ENCODE data around the gene GRIN3B. TPM values are rescaled to one million over a fixed set of nuclear protein-coding genes. Genes with fewer than 3 reads are reported as not detected.
A peak's percentile ranks its signal among the peaks of the same experiment; 100 is the strongest.

Gene GRIN3B
- polyA plus RNA-seq = under 1 TPM; 0.01 to 0.04 TPM

- H3K27me3 ChIP-seq (ENCODE audit: control insufficient read depth in 1 of 2, insufficient read depth in 2 of 2, low read length in 2 of 2) = peaks cover 0 to 24% of the 10 kb centered on the region in 2 donors
- 1% methylated on average over 29 to 43 of the region's 43 CpGs for WGBS, 2 donors
Measured at GRCh38 chr19:1000095-1000494, at the start of gene GRIN3B. Gene GRIN3B, plus strand, starts transcription at chr19:1000419. Its CDS starts 19 bp downstream, at chr19:1000438.

GRCh38 chr19:952049-952679, 48.1 kb upstream of the GRIN3B start:
- peaks cover 0 to 8% of the 10 kb centered on the region in 2 donors for H3K4me1 ChIP-seq (ENCODE audit: control insufficient read depth in 2 of 2, insufficient read depth in 2 of 2, low read length in 1 of 2)
- H3K4me3 ChIP-seq (ENCODE audit: low read depth in 1 of 2, low read length in 2 of 2) = no peak overlapping the region
- WGBS, 2 donors = 73 to 83% methylated on average over 14 of the region's 14 CpGs
- no peaks in the 10 kb centered on the region for H3K9me3 ChIP-seq (ENCODE audit: control insufficient read depth in 2 of 2, insufficient read depth in 1 of 2, low read depth in 1 of 2, low read length in 1 of 2)
- H3K36me3 ChIP-seq (ENCODE audit: control insufficient read depth in 2 of 2, insufficient read depth in 2 of 2, low read length in 1 of 2) = no peaks in the 10 kb centered on the region
- H3K27me3 ChIP-seq (ENCODE audit: control insufficient read depth in 1 of 2, insufficient read depth in 2 of 2, low read length in 2 of 2) = no peaks in the 10 kb centered on the region
- H3K27ac ChIP-seq (ENCODE audit: low read depth in 2 of 2, low read length in 1 of 2) = no peak overlapping the region

More at GRCh38 chr19:1000095-1000494, at the start of gene GRIN3B:
- Histone ChIP-seq H3K27ac (ENCODE audit: low read depth in 2 of 2, low read length in 1 of 2) (no peak within 1 kb of the TSS), H3K4me3 (ENCODE audit: low read depth in 1 of 2, low read length in 2 of 2) (peak within 1 kb of the TSS in 1 of 2 donors; percentile 4), H3K4me1 (ENCODE audit: control insufficient read depth in 2 of 2, insufficient read depth in 2 of 2, low read length in 1 of 2) (peaks cover 0 to 8% of the 10 kb centered on the region in 2 donors), H3K9me3 (ENCODE audit: control insufficient read depth in 2 of 2, insufficient read depth in 1 of 2, low read depth in 1 of 2, low read length in 1 of 2) (peaks cover 0 to 4% of the 10 kb centered on the region in 2 donors), H3K36me3 (ENCODE audit: control insufficient read depth in 2 of 2, insufficient read depth in 2 of 2, low read length in 1 of 2) (no peaks in the 10 kb centered on the region)

GRCh38 chr19:952680-953444, 47.4 kb upstream of the GRIN3B start:
- H3K27me3 ChIP-seq (ENCODE audit: control insufficient read depth in 1 of 2, insufficient read depth in 2 of 2, low read length in 2 of 2) = no peaks in the 10 kb centered on the region
- no peaks in the 10 kb centered on the region for H3K36me3 ChIP-seq (ENCODE audit: control insufficient read depth in 2 of 2, insufficient read depth in 2 of 2, low read length in 1 of 2)
- no peak overlapping the region for H3K4me3 ChIP-seq (ENCODE audit: low read depth in 1 of 2, low read length in 2 of 2)
- H3K27ac ChIP-seq (ENCODE audit: low read depth in 2 of 2, low read length in 1 of 2) = no peak overlapping the region
- H3K9me3 ChIP-seq (ENCODE audit: control insufficient read depth in 2 of 2, insufficient read depth in 1 of 2, low read depth in 1 of 2, low read length in 1 of 2) = no peaks in the 10 kb centered on the region
- H3K4me1 ChIP-seq (ENCODE audit: control insufficient read depth in 2 of 2, insufficient read depth in 2 of 2, low read length in 1 of 2) = peaks cover 0 to 8% of the 10 kb centered on the region in 2 donors
- 26 to 32% methylated on average over 20 to 21 of the region's 21 CpGs for WGBS, 2 donors

- no peaks in the 10 kb centered on the region for H3K36me3 ChIP-seq (ENCODE audit: control insufficient read depth in 2 of 2, insufficient read depth in 2 of 2, low read length in 1 of 2)
- peaks cover 0 to 8% of the 10 kb centered on the region in 2 donors for H3K4me1 ChIP-seq (ENCODE audit: control insufficient read depth in 2 of 2, insufficient read depth in 2 of 2, low read length in 1 of 2)
- WGBS, 2 donors = 51 to 54% methylated on average over 33 of the region's 33 CpGs
- H3K4me3 ChIP-seq (ENCODE audit: low read depth in 1 of 2, low read length in 2 of 2) = no peak overlapping the region
- no peaks in the 10 kb centered on the region for H3K9me3 ChIP-seq (ENCODE audit: control insufficient read depth in 2 of 2, insufficient read depth in 1 of 2, low read depth in 1 of 2, low read length in 1 of 2)
- no peak overlapping the region for H3K27ac ChIP-seq (ENCODE audit: low read depth in 2 of 2, low read length in 1 of 2)
- H3K27me3 ChIP-seq (ENCODE audit: control insufficient read depth in 1 of 2, insufficient read depth in 2 of 2, low read length in 2 of 2) = no peaks in the 10 kb centered on the region
Measured at GRCh38 chr19:953445-954271, 46.6 kb upstream of the GRIN3B start.

- Histone ChIP-seq H3K9me3 (ENCODE audit: control insufficient read depth in 2 of 2, insufficient read depth in 1 of 2, low read depth in 1 of 2, low read length in 1 of 2) (no peaks in the 10 kb centered on the region), H3K36me3 (ENCODE audit: control insufficient read depth in 2 of 2, insufficient read depth in 2 of 2, low read length in 1 of 2) (no peaks in the 10 kb centered on the region), H3K27me3 (ENCODE audit: control insufficient read depth in 1 of 2, insufficient read depth in 2 of 2, low read length in 2 of 2) (no peaks in the 10 kb centered on the region), H3K4me1 (ENCODE audit: control insufficient read depth in 2 of 2, insufficient read depth in 2 of 2, low read length in 1 of 2) (peaks cover 0 to 8% of the 10 kb centered on the region in 2 donors), H3K4me3 (ENCODE audit: low read depth in 1 of 2, low read length in 2 of 2) (no peak overlapping the region), H3K27ac (ENCODE audit: low read depth in 2 of 2, low read length in 1 of 2) (no peak overlapping the region)
- WGBS, 2 donors = 81 to 85% methylated on average over 14 of the region's 14 CpGs
Measured at GRCh38 chr19:954272-954671, 45.9 kb upstream of the GRIN3B start.

GRCh38 chr19:954672-955494, 45.3 kb upstream of the GRIN3B start:
- 88 to 90% methylated on average over 41 to 43 of the region's 43 CpGs for WGBS, 2 donors
- no peak overlapping the region for H3K27ac ChIP-seq (ENCODE audit: low read depth in 2 of 2, low read length in 1 of 2)
- no peak overlapping the region for H3K4me3 ChIP-seq (ENCODE audit: low read depth in 1 of 2, low read length in 2 of 2)
- H3K4me1 ChIP-seq (ENCODE audit: control insufficient read depth in 2 of 2, insufficient read depth in 2 of 2, low read length in 1 of 2) = peaks cover 0 to 8% of the 10 kb centered on the region in 2 donors
- H3K9me3 ChIP-seq (ENCODE audit: control insufficient read depth in 2 of 2, insufficient read depth in 1 of 2, low read depth in 1 of 2, low read length in 1 of 2) = no peaks in the 10 kb centered on the region
- peaks cover 0 to 4% of the 10 kb centered on the region in 2 donors for H3K36me3 ChIP-seq (ENCODE audit: control insufficient read depth in 2 of 2, insufficient read depth in 2 of 2, low read length in 1 of 2)
- no peaks in the 10 kb centered on the region for H3K27me3 ChIP-seq (ENCODE audit: control insufficient read depth in 1 of 2, insufficient read depth in 2 of 2, low read length in 2 of 2)

GRCh38 chr19:955803-956765, 44.1 kb upstream of the GRIN3B start:
- Histone ChIP-seq H3K27me3 (ENCODE audit: control insufficient read depth in 1 of 2, insufficient read depth in 2 of 2, low read length in 2 of 2) (no peaks in the 10 kb centered on the region), H3K4me1 (ENCODE audit: control insufficient read depth in 2 of 2, insufficient read depth in 2 of 2, low read length in 1 of 2) (peaks cover 0 to 8% of the 10 kb centered on the region in 2 donors), H3K36me3 (ENCODE audit: control insufficient read depth in 2 of 2, insufficient read depth in 2 of 2, low read length in 1 of 2) (peaks cover 0 to 6% of the 10 kb centered on the region in 2 donors), H3K9me3 (ENCODE audit: control insufficient read depth in 2 of 2, insufficient read depth in 1 of 2, low read depth in 1 of 2, low read length in 1 of 2) (no peaks in the 10 kb centered on the region), H3K4me3 (ENCODE audit: low read depth in 1 of 2, low read length in 2 of 2) (no peak overlapping the region), H3K27ac (ENCODE audit: low read depth in 2 of 2, low read length in 1 of 2) (no peak overlapping the region)
- 79 to 85% methylated on average over 55 of the region's 55 CpGs for WGBS, 2 donors

GRCh38 chr19:956766-957440, 43.3 kb upstream of the GRIN3B start:
- WGBS, 2 donors = 48 to 58% methylated on average over 27 of the region's 27 CpGs

More at GRCh38 chr19:956766-957440, 43.3 kb upstream of the GRIN3B start:
- Histone ChIP-seq H3K4me1 (ENCODE audit: control insufficient read depth in 2 of 2, insufficient read depth in 2 of 2, low read length in 1 of 2) (peaks cover 0 to 8% of the 10 kb centered on the region in 2 donors), H3K27me3 (ENCODE audit: control insufficient read depth in 1 of 2, insufficient read depth in 2 of 2, low read length in 2 of 2) (no peaks in the 10 kb centered on the region), H3K4me3 (ENCODE audit: low read depth in 1 of 2, low read length in 2 of 2) (no peak overlapping the region), H3K9me3 (ENCODE audit: control insufficient read depth in 2 of 2, insufficient read depth in 1 of 2, low read depth in 1 of 2, low read length in 1 of 2) (no peaks in the 10 kb centered on the region), H3K27ac (ENCODE audit: low read depth in 2 of 2, low read length in 1 of 2) (no peak overlapping the region), H3K36me3 (ENCODE audit: control insufficient read depth in 2 of 2, insufficient read depth in 2 of 2, low read length in 1 of 2) (peaks cover 0 to 6% of the 10 kb centered on the region in 2 donors)
